Measurements from ENCODE around the gene SRSF7.
"Not testable (repeated sequence)": the region's sequence is repeated elsewhere in the genome, so short reads cannot be mapped to it uniquely, and the experiment has no call there.

Gene SRSF7

GRCh38 chr2:38750891-38751595 is at the start of gene SRSF7:
SRSF7 (minus strand) TSS chr2:38751361; CDS start chr2:38751256, 105 bp downstream.
- DNase-seq (ENCODE audit: low read depth, low spot score): peak; percentile 97

GRCh38 chr2:38797953-38798352 is 46.8 kb upstream of the SRSF7 start:
- DNase-seq (ENCODE audit: low read depth, low spot score): no peak

- DNase-seq (ENCODE audit: low read depth, low spot score): no peak
These were observed 46.1 kb upstream of the SRSF7 start for GRCh38 chr2:38797250-38797676.

GRCh38 chr2:38795016-38795415 is 43.9 kb upstream of the SRSF7 start:
- DNase-seq (ENCODE audit: low read depth, low spot score): not testable (repeated sequence)

GRCh38 chr2:38794235-38794946 is 43.2 kb upstream of the SRSF7 start:
- no peak for DNase-seq (ENCODE audit: low read depth, low spot score)

- no peak for DNase-seq (ENCODE audit: low read depth, low spot score)
These were observed 42.4 kb upstream of the SRSF7 start for GRCh38 chr2:38793511-38793910.

- no peak for DNase-seq (ENCODE audit: low read depth, low spot score)
These were observed 41.6 kb upstream of the SRSF7 start for GRCh38 chr2:38792751-38793150.

GRCh38 chr2:38792321-38792720 is 41.2 kb upstream of the SRSF7 start:
- not testable (repeated sequence) for DNase-seq (ENCODE audit: low read depth, low spot score)

GRCh38 chr2:38791744-38792143 is 40.6 kb upstream of the SRSF7 start:
- DNase-seq (ENCODE audit: low read depth, low spot score): no peak

- DNase-seq (ENCODE audit: low read depth, low spot score): no peak
These were observed 38.5 kb upstream of the SRSF7 start for GRCh38 chr2:38789691-38790090.

- no peak for DNase-seq (ENCODE audit: low read depth, low spot score)
These were observed 37.1 kb upstream of the SRSF7 start for GRCh38 chr2:38788306-38788705.

GRCh38 chr2:38783586-38783985 is 32.4 kb upstream of the SRSF7 start:
- no peak for DNase-seq (ENCODE audit: low read depth, low spot score)

- no peak for DNase-seq (ENCODE audit: low read depth, low spot score)
These were observed 27.5 kb upstream of the SRSF7 start for GRCh38 chr2:38778687-38779082.

- DNase-seq (ENCODE audit: low read depth, low spot score): no peak
These were observed 25.4 kb upstream of the SRSF7 start for GRCh38 chr2:38776531-38776930.

GRCh38 chr2:38775921-38776225 is 24.7 kb upstream of the SRSF7 start:
- DNase-seq (ENCODE audit: low read depth, low spot score): no peak

GRCh38 chr2:38775097-38775920 is 24.1 kb upstream of the SRSF7 start:
- DNase-seq (ENCODE audit: low read depth, low spot score): no peak

- DNase-seq (ENCODE audit: low read depth, low spot score): no peak
These were observed 20.5 kb upstream of the SRSF7 start for GRCh38 chr2:38771632-38772031.

- no peak for DNase-seq (ENCODE audit: low read depth, low spot score)
These were observed 14.4 kb upstream of the SRSF7 start for GRCh38 chr2:38765551-38765950.

- no peak for DNase-seq (ENCODE audit: low read depth, low spot score)
These were observed 14.0 kb upstream of the SRSF7 start for GRCh38 chr2:38765149-38765548.

GRCh38 chr2:38763728-38764127 is 12.6 kb upstream of the SRSF7 start:
- DNase-seq (ENCODE audit: low read depth, low spot score): no peak

- DNase-seq (ENCODE audit: low read depth, low spot score): no peak
These were observed 12.1 kb upstream of the SRSF7 start for GRCh38 chr2:38763228-38763627.

- not testable (repeated sequence) for DNase-seq (ENCODE audit: low read depth, low spot score)
These were observed 4.7 kb upstream of the SRSF7 start for GRCh38 chr2:38755891-38756290.

GRCh38 chr2:38754506-38754905 is 3.3 kb upstream of the SRSF7 start:
- DNase-seq (ENCODE audit: low read depth, low spot score): no peak
